Activated T-cell treated with anti-CD3 and anti-CD28 coated beads, Interleukin-2, amount 50 U/mL, for 4 hours (primary cell): ENCODE results near the gene SEC14L6. TPM values are rescaled to one million over a fixed set of nuclear protein-coding genes. Genes with fewer than 3 reads are reported as not detected.

ENCODE experiments used
- ATAC-seq, 2 donors: fragments of 200-7000 bp; cut with Tn5 transposase; one replicate each; pipeline ENCODE4 v1.10.0; 2021
- DNase-seq: peaks from one replicate; pipeline ENCODE4 v3.0.0-alpha.2; 2020
- H3K27me3 Mint-ChIP-seq: one replicate; pipeline ENCODE4 v1.8.0; 2021; ENCODE audit warnings: low read depth, mixed read lengths
- H3K36me3 Mint-ChIP-seq: one replicate; pipeline ENCODE4 v1.8.0; 2022; ENCODE audit warnings: mixed read lengths; ENCODE audit not compliant: insufficient read depth
- H3K4me1 Mint-ChIP-seq: one replicate; pipeline ENCODE4 v1.8.0; 2021; ENCODE audit warnings: low read depth, mixed read lengths
- H3K4me3 Mint-ChIP-seq: one replicate; pipeline ENCODE4 v1.8.0; 2021; ENCODE audit warnings: mild to moderate bottlenecking, moderate library complexity, mixed read lengths
- H3K9me3 Mint-ChIP-seq: one replicate; pipeline ENCODE4 v1.8.0; 2021; ENCODE audit warnings: mixed read lengths
- total RNA-seq, 3 donors: library from RNA; stranded (reverse); gene quantifications; one replicate each; pipeline ENCODE4 v1.2.1, GENCODE V29; 2021

SEC14L6 gene
- total RNA-seq, 3 donors from 2014 or later: not detected

DNA sequence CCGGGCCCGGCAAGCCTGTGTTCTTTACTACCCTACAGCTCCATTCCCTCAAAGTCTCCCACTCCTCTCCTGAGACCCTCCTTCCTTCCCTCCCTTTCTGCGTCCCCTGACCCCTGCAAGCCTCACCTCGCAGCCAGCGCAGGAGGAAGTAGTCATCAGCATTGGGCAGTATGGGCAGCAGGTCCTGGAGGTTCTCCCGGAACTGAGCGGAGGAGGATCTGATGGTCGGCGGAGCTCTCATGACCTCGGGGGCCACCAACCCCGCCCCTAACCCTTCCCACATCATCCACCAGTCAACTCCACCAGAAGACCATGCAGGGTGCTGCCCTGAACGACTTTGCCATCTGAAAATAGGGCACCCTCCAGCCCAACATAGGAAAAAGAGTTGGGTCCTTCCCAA, 43.0 kb downstream of the SEC14L6 start:
- no peaks in the 10 kb centered on the region for H3K9me3 Mint-ChIP-seq
- peaks cover 40% of the 10 kb centered on the region for H3K27me3 Mint-ChIP-seq
- H3K4me3 Mint-ChIP-seq: no peak overlapping the region
- ATAC-seq: no peak
- no peak for DNase-seq
- peaks cover 2% of the 10 kb centered on the region for H3K4me1 Mint-ChIP-seq
- no peaks in the 10 kb centered on the region for H3K36me3 Mint-ChIP-seq

DNA sequence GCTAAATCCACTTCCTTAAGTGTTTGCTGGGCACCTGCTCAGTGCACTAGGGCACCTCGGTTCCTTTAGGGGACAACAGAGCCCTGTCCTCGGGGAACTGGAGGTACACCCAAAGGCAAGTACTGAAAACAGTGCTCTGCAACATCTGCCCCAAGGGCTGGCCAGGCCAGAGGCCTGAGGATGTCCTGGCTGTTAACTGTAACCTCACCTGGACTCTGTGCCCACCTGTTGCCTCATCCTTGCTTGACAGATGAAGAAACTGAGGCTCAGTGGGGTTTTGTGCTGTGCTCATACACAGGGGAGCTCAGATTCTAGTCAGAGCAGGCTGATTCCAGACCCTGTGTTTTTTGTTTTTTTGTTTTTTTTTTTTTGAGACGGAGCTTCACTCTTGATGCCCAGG, 43.6 kb downstream of the SEC14L6 start:
- peaks cover 2% of the 10 kb centered on the region for H3K4me1 Mint-ChIP-seq
- no peak overlapping the region for H3K4me3 Mint-ChIP-seq
- ATAC-seq (no peak), DNase-seq (no peak)
- H3K36me3 Mint-ChIP-seq: no peaks in the 10 kb centered on the region
- no peaks in the 10 kb centered on the region for H3K9me3 Mint-ChIP-seq
- peaks cover 40% of the 10 kb centered on the region for H3K27me3 Mint-ChIP-seq

DNA sequence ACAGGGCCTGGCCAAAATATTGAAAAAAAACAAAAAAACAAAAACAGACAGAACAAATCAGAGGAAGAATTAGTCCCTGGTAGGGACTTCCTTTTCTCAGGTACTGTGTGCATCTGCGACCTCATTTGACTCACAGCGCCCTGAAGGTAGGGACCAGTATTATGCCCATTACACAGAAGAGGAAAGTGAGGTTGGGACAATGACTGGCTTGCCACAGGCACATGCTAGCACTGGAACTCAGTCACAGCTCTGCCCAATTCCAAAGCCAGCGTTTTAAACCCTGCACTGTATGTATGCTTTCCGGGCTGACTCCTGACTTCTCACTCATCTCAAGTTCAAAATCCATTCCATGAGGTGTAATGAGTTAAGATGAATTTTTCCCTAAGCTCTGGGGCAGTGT, 44.4 kb downstream of the SEC14L6 start:
- H3K4me3 Mint-ChIP-seq: no peak overlapping the region
- ATAC-seq: no peak

DNA sequence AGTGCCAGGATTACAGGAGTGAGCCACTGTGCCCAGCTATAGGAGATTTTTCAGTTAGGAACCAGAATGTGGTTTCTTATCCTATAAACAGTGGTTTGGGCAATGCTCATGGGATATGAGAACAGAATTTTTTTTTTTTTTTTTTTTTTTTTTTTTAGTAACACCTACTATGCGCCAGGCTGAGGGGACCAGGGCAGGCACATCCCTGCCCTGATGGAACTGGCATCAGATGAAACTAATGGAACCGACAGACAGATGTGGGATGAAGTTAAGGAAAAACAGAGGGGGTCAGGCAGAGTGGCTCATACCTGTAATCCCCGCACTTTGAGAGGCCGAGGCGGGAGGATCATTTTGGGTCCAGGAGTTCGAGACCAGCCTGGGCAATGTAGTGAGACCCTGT, 45.9 kb downstream of the SEC14L6 start:
- Mint-ChIP-seq H3K4me1 (peaks cover 2% of the 10 kb centered on the region), H3K9me3 (no peaks in the 10 kb centered on the region), H3K4me3 (no peak overlapping the region), H3K36me3 (no peaks in the 10 kb centered on the region), H3K27me3 (peaks cover 32% of the 10 kb centered on the region)
- no peak for ATAC-seq
- DNase-seq: no peak

More for the DNA sequence above, 44.4 kb downstream of the SEC14L6 start:
- peaks cover 40% of the 10 kb centered on the region for H3K27me3 Mint-ChIP-seq
- no peak for DNase-seq
- H3K9me3 Mint-ChIP-seq: no peaks in the 10 kb centered on the region
- peaks cover 2% of the 10 kb centered on the region for H3K4me1 Mint-ChIP-seq
- H3K36me3 Mint-ChIP-seq: no peaks in the 10 kb centered on the region

DNA sequence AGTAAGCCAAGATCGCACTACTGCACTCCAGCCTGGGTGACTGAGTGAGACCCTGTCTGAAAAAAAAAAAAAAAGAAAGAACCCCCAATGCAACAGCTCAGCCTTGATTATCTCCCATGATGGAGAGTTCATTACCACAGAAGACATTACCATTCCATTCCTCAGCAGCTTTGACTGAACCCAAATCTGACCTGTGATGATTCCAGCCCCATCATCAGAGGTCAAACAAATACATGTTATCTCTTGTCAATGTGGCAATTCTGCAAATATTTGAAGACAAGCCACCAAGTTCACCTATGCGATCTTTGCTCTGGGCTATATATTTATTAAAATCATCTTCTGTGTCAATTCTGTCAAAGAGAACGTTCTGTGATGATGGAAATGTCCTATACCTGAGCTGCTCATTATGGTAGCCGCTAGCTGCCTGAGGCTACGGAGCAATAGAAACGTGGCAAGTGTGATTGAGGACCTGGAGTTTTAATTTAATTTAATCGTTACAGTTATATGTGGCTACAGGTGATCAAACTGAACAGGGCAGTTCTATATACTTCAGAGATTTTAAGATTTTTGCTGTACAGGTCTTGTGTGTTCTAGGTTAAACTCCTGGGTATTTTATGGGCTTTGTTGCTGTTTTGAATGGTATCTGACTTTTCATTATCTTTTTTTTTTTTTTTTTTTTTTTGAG, 48.9 kb downstream of the SEC14L6 start:
- no peak for DNase-seq
- no peak overlapping the region for H3K4me3 Mint-ChIP-seq
- no peaks in the 10 kb centered on the region for H3K36me3 Mint-ChIP-seq
- no peaks in the 10 kb centered on the region for H3K4me1 Mint-ChIP-seq
- H3K9me3 Mint-ChIP-seq: no peaks in the 10 kb centered on the region
- H3K27me3 Mint-ChIP-seq: peaks cover 15% of the 10 kb centered on the region
- no peak for ATAC-seq

GRCh38 chr22:30495041-30495784, 51.3 kb downstream of the SEC14L6 start:
- Mint-ChIP-seq H3K4me1 (no peaks in the 10 kb centered on the region), H3K4me3 (no peak overlapping the region), H3K36me3 (no peaks in the 10 kb centered on the region), H3K27me3 (peaks cover 15% of the 10 kb centered on the region), H3K9me3 (no peaks in the 10 kb centered on the region)
- DNase-seq: no peak
- no peak for ATAC-seq

DNA sequence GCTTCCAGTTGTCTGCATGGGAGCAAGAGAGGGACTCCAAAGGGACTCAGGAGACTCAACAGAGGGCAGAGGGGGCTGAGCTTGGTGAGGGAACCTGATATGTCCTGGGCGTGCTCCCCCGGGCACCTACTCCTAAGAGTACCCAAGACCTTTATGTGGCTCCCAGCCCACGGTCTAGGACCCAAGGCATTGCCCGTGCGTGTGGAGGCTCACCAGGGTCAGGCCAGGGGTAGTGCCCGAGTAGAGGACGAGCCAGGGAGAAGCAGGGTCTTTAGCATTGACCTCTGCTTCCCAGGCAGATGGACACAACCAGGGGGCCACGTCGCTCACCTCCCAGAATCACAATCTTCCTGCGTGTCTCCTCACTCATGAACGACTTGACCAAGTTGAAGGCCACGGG, 54.4 kb downstream of the SEC14L6 start:
- no peaks in the 10 kb centered on the region for H3K9me3 Mint-ChIP-seq
- DNase-seq (no peak), ATAC-seq (no peak)
- H3K36me3 Mint-ChIP-seq: no peaks in the 10 kb centered on the region
- H3K4me3 Mint-ChIP-seq: no peak overlapping the region
- H3K27me3 Mint-ChIP-seq: peaks cover 15% of the 10 kb centered on the region
- no peaks in the 10 kb centered on the region for H3K4me1 Mint-ChIP-seq

DNA sequence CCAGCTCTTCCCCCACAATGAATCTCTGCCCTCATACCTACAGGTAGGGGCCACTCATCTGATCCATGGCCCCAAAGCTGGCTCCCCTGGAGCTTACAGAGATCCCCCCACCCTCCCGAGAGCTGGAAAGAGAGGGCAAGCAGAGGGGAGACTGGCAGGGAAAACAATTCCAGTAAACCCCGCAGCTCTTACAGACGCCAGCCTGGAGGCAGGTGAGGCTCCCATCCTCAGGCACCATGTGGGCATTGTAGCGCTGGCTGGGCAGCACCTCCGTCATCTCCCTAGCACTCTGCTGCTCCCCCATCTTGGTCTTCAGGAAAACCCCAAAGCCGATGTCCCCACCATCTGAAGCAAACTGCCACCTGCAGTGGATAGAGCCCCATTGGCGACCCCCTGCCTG, 55.2 kb downstream of the SEC14L6 start:
- peaks cover 15% of the 10 kb centered on the region for H3K27me3 Mint-ChIP-seq
- no peak for DNase-seq
- H3K4me1 Mint-ChIP-seq: no peaks in the 10 kb centered on the region

GRCh38 chr22:30490399-30490798, 56.1 kb downstream of the SEC14L6 start:
- Mint-ChIP-seq H3K4me3 (no peak overlapping the region), H3K36me3 (no peaks in the 10 kb centered on the region), H3K9me3 (no peaks in the 10 kb centered on the region), H3K27me3 (peaks cover 15% of the 10 kb centered on the region), H3K4me1 (no peaks in the 10 kb centered on the region)
- DNase-seq (no peak), ATAC-seq (no peak)

More for the DNA sequence above, 55.2 kb downstream of the SEC14L6 start:
- Mint-ChIP-seq H3K9me3 (no peaks in the 10 kb centered on the region), H3K36me3 (no peaks in the 10 kb centered on the region), H3K4me3 (no peak overlapping the region)
- no peak for ATAC-seq

GRCh38 chr22:30488121-30488520, 58.4 kb downstream of the SEC14L6 start:
- DNase-seq (no peak), ATAC-seq (no peak)
- H3K4me3 Mint-ChIP-seq: no peak overlapping the region
- no peaks in the 10 kb centered on the region for H3K36me3 Mint-ChIP-seq
- peaks cover 11% of the 10 kb centered on the region for H3K27me3 Mint-ChIP-seq
- no peaks in the 10 kb centered on the region for H3K4me1 Mint-ChIP-seq
- no peaks in the 10 kb centered on the region for H3K9me3 Mint-ChIP-seq

DNA sequence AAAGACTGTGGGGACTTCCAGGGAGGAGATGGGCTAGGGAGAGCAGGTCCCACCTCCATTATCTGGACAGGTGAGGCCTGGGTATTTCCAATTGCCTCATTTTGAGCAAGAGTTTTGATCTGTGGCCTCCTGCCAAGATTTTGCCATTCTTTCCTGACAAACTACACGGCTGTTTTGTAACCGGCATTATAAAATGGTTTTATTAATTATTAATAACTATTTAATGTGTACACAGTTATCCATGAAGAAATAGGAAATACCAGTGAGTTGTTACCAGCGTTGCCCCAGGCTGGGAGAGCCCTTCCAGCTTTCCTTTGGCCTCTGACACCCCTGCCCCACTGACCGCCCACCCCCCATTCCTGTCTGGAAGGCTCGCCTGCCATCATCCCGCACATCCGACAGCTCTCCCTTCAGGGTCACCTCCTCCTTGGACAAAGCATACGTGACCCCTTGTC, 59.9 kb downstream of the SEC14L6 start:
- Mint-ChIP-seq H3K4me1 (no peaks in the 10 kb centered on the region), H3K4me3 (no peak overlapping the region), H3K27me3 (peaks cover 11% of the 10 kb centered on the region), H3K9me3 (no peaks in the 10 kb centered on the region), H3K36me3 (no peaks in the 10 kb centered on the region)
- DNase-seq (no peak), ATAC-seq (no peak)

DNA sequence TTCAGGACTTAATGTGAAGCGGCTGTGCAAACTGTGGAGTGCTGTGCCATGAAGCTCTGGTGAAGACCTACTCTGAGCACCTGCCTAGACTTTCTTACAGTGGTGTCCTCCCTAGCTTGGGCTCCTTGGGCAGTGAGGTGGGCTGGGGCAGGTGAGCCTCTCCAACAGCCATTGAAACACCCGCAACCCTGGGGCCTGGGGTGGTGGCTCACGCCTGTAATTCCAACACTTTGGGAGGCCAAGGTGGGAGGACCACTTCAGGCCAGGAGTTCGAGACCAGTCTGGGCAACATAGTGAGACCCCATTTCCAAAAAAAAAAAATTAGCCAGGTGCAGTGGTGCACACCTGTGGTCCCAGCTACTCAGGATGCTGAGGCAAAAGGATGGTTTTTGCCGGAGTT, 60.4 kb downstream of the SEC14L6 start:
- H3K9me3 Mint-ChIP-seq: no peaks in the 10 kb centered on the region
- peaks cover 11% of the 10 kb centered on the region for H3K27me3 Mint-ChIP-seq
- H3K4me1 Mint-ChIP-seq: no peaks in the 10 kb centered on the region
- H3K36me3 Mint-ChIP-seq: no peaks in the 10 kb centered on the region
- DNase-seq: no peak
- no peak overlapping the region for H3K4me3 Mint-ChIP-seq
- no peak for ATAC-seq

DNA sequence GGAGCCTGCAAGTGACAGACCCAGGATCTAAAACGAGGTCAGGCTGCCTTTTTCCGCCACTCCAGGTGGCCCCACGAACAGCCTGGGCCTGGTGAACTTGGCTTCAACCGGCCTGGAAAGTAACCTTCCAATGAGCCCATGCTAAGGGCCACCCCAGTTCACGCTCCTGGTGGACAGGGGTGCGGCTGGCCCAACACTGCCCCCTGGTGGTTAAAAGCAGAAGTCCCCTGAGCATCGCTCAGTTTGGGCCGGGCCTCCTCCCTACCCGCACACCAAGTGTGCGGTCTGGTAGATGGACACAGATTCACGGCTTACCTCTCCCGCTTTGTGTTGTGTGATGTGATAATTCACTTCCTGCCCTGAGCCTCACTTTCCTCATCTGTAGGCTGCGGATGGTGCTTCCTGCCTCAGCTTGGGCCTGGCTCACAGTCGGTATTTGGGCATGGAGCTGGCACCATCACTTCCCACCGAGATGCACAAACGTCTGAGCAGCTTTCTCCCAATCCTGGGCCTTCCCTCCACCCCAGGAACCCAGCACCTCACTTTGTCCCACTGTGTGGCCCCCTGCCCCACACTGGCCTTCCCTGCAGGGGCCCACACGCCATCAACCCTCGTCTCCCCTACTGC, 61.1 kb downstream of the SEC14L6 start:
- Mint-ChIP-seq H3K9me3 (no peaks in the 10 kb centered on the region), H3K4me3 (no peak overlapping the region), H3K4me1 (no peaks in the 10 kb centered on the region), H3K36me3 (no peaks in the 10 kb centered on the region), H3K27me3 (peaks cover 6% of the 10 kb centered on the region)
- peak; percentile 99 for ATAC-seq
- DNase-seq: peak; percentile 74

- Mint-ChIP-seq H3K27me3 (peaks cover 4% of the 10 kb centered on the region), H3K4me3 (no peak overlapping the region), H3K36me3 (no peaks in the 10 kb centered on the region), H3K9me3 (no peaks in the 10 kb centered on the region), H3K4me1 (no peaks in the 10 kb centered on the region)
- ATAC-seq (no peak), DNase-seq (no peak)
Observed at GRCh38 chr22:30483169-30483568, 63.4 kb downstream of the SEC14L6 start.

GRCh38 chr22:30481711-30482110, 64.8 kb downstream of the SEC14L6 start:
- DNase-seq: no peak
- peaks cover 11% of the 10 kb centered on the region for H3K27me3 Mint-ChIP-seq
- ATAC-seq: no peak
- no peaks in the 10 kb centered on the region for H3K9me3 Mint-ChIP-seq
- H3K36me3 Mint-ChIP-seq: no peaks in the 10 kb centered on the region
- no peak overlapping the region for H3K4me3 Mint-ChIP-seq
- H3K4me1 Mint-ChIP-seq: no peaks in the 10 kb centered on the region
